ENCODE measurements around the gene NHSL1. TPM values are rescaled to one million over a fixed set of nuclear protein-coding genes. Genes with fewer than 3 reads are reported as not detected.

Gene NHSL1
- total RNA-seq, 4 donors from 2014 or later = 5.4 to 24.3 (median 22.2) TPM

DNA sequence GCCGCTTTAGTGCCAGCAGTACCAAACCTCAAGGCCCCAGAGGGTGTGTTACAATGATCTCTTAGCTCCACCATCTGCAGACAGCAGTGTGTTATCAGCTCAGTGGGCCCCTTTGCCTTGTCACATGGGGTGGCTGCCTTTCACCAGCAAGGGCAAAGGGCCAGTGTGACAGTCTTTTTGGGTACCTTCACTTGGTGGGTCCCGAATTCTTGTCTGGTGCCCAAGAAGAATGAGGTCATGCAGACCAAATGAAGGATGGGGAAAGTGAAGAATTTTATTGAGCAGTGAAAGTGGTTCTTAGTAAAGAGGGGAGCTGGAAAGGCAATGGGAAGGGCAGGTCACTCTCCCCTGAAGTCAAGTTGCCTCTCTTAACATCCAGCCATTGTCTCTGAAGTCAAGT, 124.5 kb downstream of the NHSL1 start:
- TF ChIP-seq, protein P1, sequence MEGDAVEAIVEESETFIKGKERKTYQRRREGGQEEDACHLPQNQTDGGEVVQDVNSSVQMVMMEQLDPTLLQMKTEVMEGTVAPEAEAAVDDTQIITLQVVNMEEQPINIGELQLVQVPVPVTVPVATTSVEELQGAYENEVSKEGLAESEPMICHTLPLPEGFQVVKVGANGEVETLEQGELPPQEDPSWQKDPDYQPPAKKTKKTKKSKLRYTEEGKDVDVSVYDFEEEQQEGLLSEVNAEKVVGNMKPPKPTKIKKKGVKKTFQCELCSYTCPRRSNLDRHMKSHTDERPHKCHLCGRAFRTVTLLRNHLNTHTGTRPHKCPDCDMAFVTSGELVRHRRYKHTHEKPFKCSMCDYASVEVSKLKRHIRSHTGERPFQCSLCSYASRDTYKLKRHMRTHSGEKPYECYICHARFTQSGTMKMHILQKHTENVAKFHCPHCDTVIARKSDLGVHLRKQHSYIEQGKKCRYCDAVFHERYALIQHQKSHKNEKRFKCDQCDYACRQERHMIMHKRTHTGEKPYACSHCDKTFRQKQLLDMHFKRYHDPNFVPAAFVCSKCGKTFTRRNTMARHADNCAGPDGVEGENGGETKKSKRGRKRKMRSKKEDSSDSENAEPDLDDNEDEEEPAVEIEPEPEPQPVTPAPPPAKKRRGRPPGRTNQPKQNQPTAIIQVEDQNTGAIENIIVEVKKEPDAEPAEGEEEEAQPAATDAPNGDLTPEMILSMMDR (IDR thresholded peaks at IDR 0.05; ENCODE audit: low read depth) = no peak

DNA sequence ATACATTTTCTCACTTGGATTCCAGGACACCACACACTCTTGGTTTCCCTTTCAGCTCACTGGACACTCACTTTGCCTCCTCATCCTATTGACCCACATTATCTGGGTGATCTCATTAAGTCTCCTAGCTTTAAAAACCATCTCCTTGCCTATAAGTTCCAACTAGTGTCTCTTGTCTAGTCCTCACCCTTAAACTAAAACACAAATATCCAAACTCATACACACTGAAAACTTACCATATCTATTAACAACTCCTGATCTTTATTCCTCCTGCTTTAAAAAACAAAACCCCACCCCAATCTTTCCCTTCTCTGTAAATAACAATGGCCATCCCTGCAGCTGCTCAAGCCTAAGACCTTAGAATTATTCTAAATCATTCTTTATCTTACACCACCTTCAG, 125.1 kb downstream of the NHSL1 start:
- TF ChIP-seq, protein P1 (IDR thresholded peaks at IDR 0.05; ENCODE audit: low read depth) = no peak

DNA sequence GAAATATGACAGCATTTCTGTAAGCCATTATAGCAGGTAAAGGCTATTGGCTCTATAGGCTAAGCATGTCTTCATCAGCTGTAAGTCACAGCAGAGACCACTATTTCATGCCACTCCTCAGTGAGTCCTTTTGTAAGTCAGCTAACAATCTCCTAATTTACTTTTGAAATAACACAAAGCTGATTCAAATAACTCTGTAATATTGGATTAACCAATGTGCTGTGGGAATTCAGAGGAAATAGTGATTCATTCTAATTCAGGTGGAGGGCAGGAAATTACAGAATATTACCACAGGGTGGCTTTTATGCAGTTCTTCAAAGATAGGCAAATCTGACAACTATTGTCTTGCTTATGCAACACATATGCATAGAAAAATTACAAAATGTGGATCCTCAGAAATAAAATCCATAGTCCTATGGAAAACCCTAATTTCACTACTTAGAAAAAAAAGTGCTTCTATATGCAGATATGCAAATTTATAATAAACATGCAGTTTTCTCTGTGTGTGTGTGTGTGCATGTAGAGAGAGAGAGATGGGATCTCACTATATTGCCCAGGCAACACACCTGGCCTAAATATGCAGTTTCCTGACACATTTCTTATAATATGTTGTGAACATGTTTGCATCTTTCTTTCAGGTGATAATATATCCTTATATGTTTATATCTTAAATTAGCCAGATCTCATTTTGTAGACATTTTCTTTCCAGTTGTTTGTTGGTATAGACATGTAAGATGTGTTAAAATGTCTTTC, 126.4 kb downstream of the NHSL1 start:
- TF ChIP-seq, protein P1 (IDR thresholded peaks at IDR 0.05; ENCODE audit: low read depth) = no peak

Small RNA genes within 50 kb of the gene (small RNA-seq; reads per million reads assigned to genes)
- gene AL031003.1 (not detected), gene AL391669.1 (not detected), gene MIR3145 (not detected)

Other genes with a start within 250 kb of the NHSL1 start
- not detected for gene SMIM28, start 121.6 kb downstream of the NHSL1 start, total RNA-seq
- 100 to 1,000 TPM; 119 to 797 (median 222) TPM for gene HEBP2, start 95.3 kb downstream of the NHSL1 start, total RNA-seq